H1 (cell line): ENCODE data around the gene SLC2A10. TPM values are rescaled to one million over a fixed set of nuclear protein-coding genes. Genes with fewer than 3 reads are reported as not detected.
A peak's percentile ranks its signal among the peaks of the same experiment; 100 is the strongest.

Source experiments
- CTCF ChIA-PET: fragments of 300-600 bp; sonication (Branson Sonifier 250); formaldehyde crosslinking; loops from one replicate; lab custom pipeline; 2021; ENCODE audit not compliant: partially characterized antibody; lab: Charles Lee
- POLR2A ChIA-PET: fragments of 300-600 bp; sonication (Branson Sonifier 250); formaldehyde crosslinking; loops from one replicate; lab custom pipeline; 2021; ENCODE audit warnings: inconsistent platforms; ENCODE audit not compliant: partially characterized antibody; lab: Charles Lee
- DNase-seq, 2 experiments: peaks; one replicate each; pipeline versions ENCODE4 v3.0.0 to v3.0.0-alpha.2; 2010 to 2022; ENCODE audit warnings: low spot score in 2 of 2, low read depth in 1 of 2, mixed read lengths in 1 of 2
- FAIRE-seq: peaks from 2 replicates; lab custom pipeline; 2011; peaks lifted over from hg19 to GRCh38; lab: Jason Lieb, UNC
- H2AFZ ChIP-seq: 2 replicates; pipeline ENCODE4 v1.8.1; 2012; ENCODE audit warnings: low read length, inconsistent platforms
- H2AK5ac ChIP-seq: 2 replicates; pipeline ENCODE4 v1.6.1; 2013; ENCODE audit warnings: low read depth, low read length
- H2BK120ac ChIP-seq: replicated peaks from 2 replicates; pipeline ENCODE3; 2013; ENCODE audit warnings: low read depth, low read length, inconsistent platforms
- H2BK12ac ChIP-seq: 2 replicates; pipeline ENCODE4 v1.6.1; 2013; ENCODE audit warnings: low read depth, low read length
- H2BK15ac ChIP-seq: 2 replicates; pipeline ENCODE4 v1.6.1; 2013; ENCODE audit warnings: low read length
- H2BK20ac ChIP-seq: 2 replicates; pipeline ENCODE4 v1.6.1; 2013; ENCODE audit warnings: low read length
- H2BK5ac ChIP-seq: 2 replicates; pipeline ENCODE4 v1.6.1; 2013; ENCODE audit warnings: low read depth, low read length
- H3K14ac ChIP-seq: 2 replicates; pipeline ENCODE4 v1.6.1; 2013; ENCODE audit warnings: inconsistent platforms; ENCODE audit not compliant: insufficient read length
- H3K18ac ChIP-seq: 2 replicates; pipeline ENCODE4 v1.6.1; 2013; ENCODE audit warnings: low read length; ENCODE audit errors: extremely low read depth
- H3K23ac ChIP-seq: 2 replicates; pipeline ENCODE4 v1.6.1; 2013; ENCODE audit warnings: inconsistent platforms; ENCODE audit not compliant: insufficient read length
- H3K23me2 ChIP-seq: 2 replicates; pipeline ENCODE4 v1.6.1; 2013; ENCODE audit warnings: low read depth, low read length
- H3K27ac ChIP-seq: 2 replicates; pipeline ENCODE4 v1.6.1; 2011; ENCODE audit warnings: low read depth, low read length, inconsistent platforms
- H3K27me3 ChIP-seq, 4 experiments: replicated peaks in 1 of 4; 1 replicate in 1 of 4; 2 replicates in 3 of 4; pipeline versions ENCODE4 v1.6.1 to v1.8.1; 2011 to 2013; ENCODE audit warnings: low read length in 3 of 4, mild to moderate bottlenecking in 3 of 4, inconsistent platforms in 2 of 4, mixed read lengths in 2 of 4, moderate library complexity in 1 of 4; ENCODE audit not compliant: control insufficient read depth in 3 of 4, insufficient read depth in 3 of 4; ENCODE audit errors: extremely low read depth in 1 of 4
- H3K36me3 ChIP-seq, 4 experiments: 2 replicates each; pipeline versions ENCODE4 v1.6.1 to v1.8.1; 2011 to 2013; ENCODE audit warnings: mild to moderate bottlenecking in 4 of 4, low read length in 3 of 4, moderate library complexity in 2 of 4, control low read depth in 1 of 4, inconsistent platforms in 1 of 4; ENCODE audit not compliant: insufficient read depth in 4 of 4, control insufficient read depth in 2 of 4
- H3K4ac ChIP-seq: replicated peaks from 2 replicates; pipeline ENCODE3; 2013; ENCODE audit warnings: low read length, low read depth, mixed read lengths, inconsistent platforms; ENCODE audit not compliant: insufficient read length
- H3K4me1 ChIP-seq, 4 experiments: replicated peaks in 1 of 4; 1 replicate in 1 of 4; 2 replicates in 3 of 4; pipeline versions ENCODE4 v1.6.1 to v1.8.1; 2011 to 2013; ENCODE audit warnings: low read length in 3 of 4, inconsistent platforms in 2 of 4, mixed read lengths in 1 of 4; ENCODE audit not compliant: insufficient read depth in 4 of 4, control insufficient read depth in 3 of 4
- H3K4me2 ChIP-seq, 2 experiments: 2 replicates each; pipeline versions ENCODE4 v1.6.1 to v1.8.1; 2011 to 2013; ENCODE audit warnings: low read depth in 2 of 2, low read length in 2 of 2, control low read depth in 1 of 2, inconsistent platforms in 1 of 2, mild to moderate bottlenecking in 1 of 2; ENCODE audit not compliant: insufficient read depth in 1 of 2
- H3K4me3 ChIP-seq, 4 experiments: fragments of 200-600, 300-600 bp in 1 of 4; sonication (generic), shearing (Covaris generic), sonication (Bioruptor Twin) in 1 of 4; 2 replicates each; pipeline versions ENCODE4 v1.5.1 to v1.8.1; 2011 to 2016; ENCODE audit warnings: low read length in 4 of 4, low read depth in 3 of 4, control low read depth in 2 of 4, inconsistent platforms in 2 of 4, mild to moderate bottlenecking in 2 of 4, mixed read lengths in 1 of 4, moderate library complexity in 1 of 4; ENCODE audit not compliant: insufficient read depth in 2 of 4; ENCODE audit errors: extremely low read depth in 1 of 4
- H3K56ac ChIP-seq: replicated peaks from 2 replicates; pipeline ENCODE3; 2013; ENCODE audit warnings: low read depth, mild to moderate bottlenecking, mixed read lengths, low read length, inconsistent platforms; ENCODE audit not compliant: insufficient read length
- H3K79me1 ChIP-seq: 2 replicates; pipeline ENCODE4 v1.6.1; 2013; ENCODE audit warnings: low read depth, low read length, control low read depth
- H3K79me2 ChIP-seq, 2 experiments: 2 replicates each; pipeline versions ENCODE4 v1.6.1 to v1.8.1; 2012 to 2013; ENCODE audit warnings: low read length in 2 of 2, mild to moderate bottlenecking in 2 of 2, inconsistent platforms in 1 of 2; ENCODE audit not compliant: insufficient read depth in 2 of 2, control insufficient read depth in 1 of 2
- H3K9ac ChIP-seq, 4 experiments: replicated peaks in 1 of 4; 1 replicate in 1 of 4; 2 replicates in 3 of 4; pipeline versions ENCODE4 v1.6.1 to v1.8.1; 2011 to 2013; ENCODE audit warnings: low read depth in 3 of 4, low read length in 3 of 4, control low read depth in 2 of 4, mild to moderate bottlenecking in 2 of 4, moderate library complexity in 2 of 4, inconsistent platforms in 1 of 4; ENCODE audit errors: extremely low read depth in 1 of 4
- H3K9me3 ChIP-seq, 2 experiments: 2 replicates each; pipeline versions ENCODE4 v1.6.1 to v1.8.1; 2012 to 2013; ENCODE audit warnings: mild to moderate bottlenecking in 2 of 2, moderate library complexity in 2 of 2, control low read depth in 1 of 2, inconsistent platforms in 1 of 2, low read depth in 1 of 2, low read length in 1 of 2, mixed read lengths in 1 of 2; ENCODE audit not compliant: insufficient read depth in 2 of 2
- H4K20me1 ChIP-seq, 2 experiments: replicated peaks in 1 of 2; 2 replicates each; pipeline versions ENCODE3 to v1.8.1; 2011 to 2013; ENCODE audit warnings: inconsistent platforms in 2 of 2, low read length in 2 of 2, mild to moderate bottlenecking in 1 of 2; ENCODE audit not compliant: insufficient read depth in 2 of 2, control insufficient read depth in 1 of 2
- H4K5ac ChIP-seq: 2 replicates; pipeline ENCODE4 v1.6.1; 2013; ENCODE audit warnings: low read length, low read depth, mixed read lengths, inconsistent platforms; ENCODE audit not compliant: insufficient read length
- H4K8ac ChIP-seq: 2 replicates; pipeline ENCODE4 v1.8.0; 2013; ENCODE audit warnings: mild to moderate bottlenecking, moderate library complexity, low read length, inconsistent platforms; ENCODE audit not compliant: insufficient read depth; ENCODE audit errors: extremely low read depth
- H4K91ac ChIP-seq: replicated peaks from 2 replicates; pipeline ENCODE3; 2013; ENCODE audit warnings: low read length, mixed read lengths, inconsistent platforms; ENCODE audit not compliant: insufficient read length
- BRCA1 ChIP-seq: IDR thresholded peaks from 2 replicates; pipeline ENCODE4 v1.6.1; 2012; ENCODE audit warnings: low read depth, low read length, improper control_type of control experiment
- KDM4A ChIP-seq: IDR thresholded peaks from one replicate; pipeline ENCODE4 v1.7.1; 2012; ENCODE audit warnings: low read depth, mild to moderate bottlenecking, moderate library complexity, low read length, inconsistent platforms; ENCODE audit not compliant: severe bottlenecking
- PHF8 ChIP-seq: fragments of 200-600 bp; sonication (generic); conservative IDR thresholded peaks from 2 replicates; pipeline ENCODE4 v1.7.1; 2012; ENCODE audit warnings: low read depth, mild to moderate bottlenecking, inconsistent platforms, low read length, moderate library complexity
- POLR2A ChIP-seq, 2 experiments: IDR thresholded peaks; 1 replicate in 1 of 2; 2 replicates in 1 of 2; pipeline ENCODE4 v1.6.1; 2011; ENCODE audit warnings: low read depth in 2 of 2, low read length in 2 of 2, mild to moderate bottlenecking in 2 of 2; ENCODE audit errors: control extremely low read depth in 1 of 2
- WGBS, 2 experiments: shearing (Covaris generic) in 1 of 2; methylation state at CpG; one replicate each; pipeline versions ENCODE4 v1.1.6 to v1.1.7; 2013 to 2015; ENCODE audit warnings: low lambda C conversion rate in 2 of 2, mixed read lengths in 2 of 2, inconsistent platforms in 1 of 2, low coverage in 1 of 2, missing lambda C conversion rate in 1 of 2; ENCODE audit not compliant: insufficient replicate concordance in 2 of 2, insufficient coverage in 1 of 2, insufficient read length in 1 of 2; ENCODE audit errors: extremely low coverage in 1 of 2, missing lambda C conversion rate in 1 of 2; 5-methylcytosine and 5-hydroxymethylcytosine counted together
- polyA plus RNA-seq, 7 experiments: library from polyadenylated mRNA; depleted of rRNA in 3 of 7; stranded (reverse) in 5 of 7; unstranded in 2 of 7; fragments of >200 nt in 5 of 7; fragments of 200-250 nt in 2 of 7; gene quantifications; 1 replicate in 5 of 7; 2 replicates in 1 of 7; 4 replicates in 1 of 7; pipeline versions ENCODE4 v1.2.1 to v1.2.3, GENCODE V29; 2011 to 2013; ENCODE audit warnings: missing spikeins in 2 of 7, mixed read lengths in 2 of 7
- total RNA-seq: library from RNA; stranded (reverse); fragmentation: NEBNext Ultra II Directional; extraction: Animal tissue kit (Norgen Biotek cat#: 25700); gene quantifications from 2 replicates; pipeline ENCODE4 v1.2.1, GENCODE V29; 2021
- TF ChIP-seq, protein P1 (sequence below), 3 experiments: IDR thresholded peaks; 1 replicate in 2 of 3; 2 replicates in 1 of 3; pipeline versions ENCODE4 v1.5.1 to v1.6.1; 2011; ENCODE audit warnings: low read length in 3 of 3, mild to moderate bottlenecking in 3 of 3, inconsistent platforms in 2 of 3, low read depth in 1 of 3, moderate library complexity in 1 of 3; ENCODE audit not compliant: insufficient read depth in 1 of 3; ENCODE audit errors: control extremely low read depth in 1 of 3
- TF ChIP-seq, protein P2 (sequence below): IDR thresholded peaks from 2 replicates; pipeline ENCODE4 v1.6.1; 2011; ENCODE audit warnings: low read length, improper control_type of control experiment

SLC2A10 gene
- total and polyA plus RNA-seq, 2 of the 8 experiments (the other 6 are each of a cell fraction or from before 2014, with no cell fraction given) = 9.0 to 9.7 TPM

DNA sequence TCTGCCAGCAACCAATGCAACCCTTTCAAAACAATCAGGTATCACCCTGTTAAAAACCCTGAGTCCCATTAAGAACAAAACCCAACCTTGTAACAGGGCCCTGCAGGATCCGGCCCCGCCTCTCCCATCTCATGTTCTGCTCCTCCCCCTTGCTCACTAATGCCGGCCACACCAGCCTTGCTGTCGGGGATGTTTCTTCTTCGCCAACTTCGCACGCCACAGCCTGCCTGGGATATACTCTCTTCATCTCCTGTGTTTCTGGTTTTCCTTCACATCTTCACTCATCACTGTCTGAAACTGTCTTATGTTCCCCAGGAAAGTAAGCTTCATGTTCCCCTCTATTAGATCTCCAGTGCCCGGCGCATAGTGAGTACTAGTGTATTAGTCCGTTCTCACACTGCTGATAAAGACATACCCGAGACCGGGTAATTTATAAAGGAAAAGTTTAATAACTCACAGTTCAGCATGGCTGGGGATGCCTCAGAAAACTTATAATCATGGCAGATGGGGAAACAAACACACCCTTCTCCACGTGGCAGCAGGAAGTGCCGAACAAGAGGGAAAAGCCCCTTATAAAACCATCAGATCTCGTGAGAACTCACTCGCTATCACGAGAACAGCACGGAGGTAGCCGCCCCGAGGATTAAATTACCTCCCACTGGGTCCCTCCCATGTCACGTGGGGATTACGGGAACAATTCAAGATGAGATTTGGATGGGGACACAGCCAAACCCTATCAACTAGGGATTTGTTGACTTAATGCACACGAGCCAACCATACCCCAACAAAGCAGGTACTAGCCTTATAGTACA is 25.3 kb upstream of the SLC2A10 start:
- no peaks in the 10 kb centered on the region for H3K27me3 ChIP-seq
- peak overlapping the region; percentile 76 for H3K27ac ChIP-seq
- peak overlapping the region; percentile 70 to 97 for H3K4me2 ChIP-seq
- no peak overlapping the region for H4K8ac ChIP-seq
- peaks cover 10 to 74% of the 10 kb centered on the region in 2 experiments for H3K79me2 ChIP-seq
- H2BK5ac ChIP-seq = peak overlapping the region; percentile 46
- H3K23ac ChIP-seq = no peak overlapping the region
- H3K9ac ChIP-seq = peak overlapping the region in 3 of 4 experiments; percentile 65 to 96 (median 74); a peak in 6 of 7 replicates
- H3K14ac ChIP-seq = no peak overlapping the region
- no peak overlapping the region for H2BK15ac ChIP-seq
- FAIRE-seq (no peak), DNase-seq (peak in 1 of 2 experiments; percentile 79)
- CTCF ChIA-PET = interaction anchor here (1.2 to 3.2 kb wide), 6 partner anchors 13 to 135 kb away, joined by 4 to 13 read pairs (median 8); partner anchors contain the start of gene OCSTAMP
- no peak overlapping the region; the same call in 1 of the 2 replicates for H2AK5ac ChIP-seq
- 20% methylated on average over 23 of the region's 23 CpGs; no CpG with 5 or more reads in 1 of the 2 experiments for WGBS, 2 experiments
- peaks cover 14 to 28% (median 17%) of the 10 kb centered on the region in 4 experiments for H3K4me1 ChIP-seq
- H3K79me1 ChIP-seq = peaks cover 8% of the 10 kb centered on the region; the same call in 1 of the 2 replicates
- H3K23me2 ChIP-seq = peaks cover 8% of the 10 kb centered on the region
- H2BK12ac ChIP-seq = peak overlapping the region; percentile 53; the same call in 1 of the 2 replicates
- no peak overlapping the region for H2AFZ ChIP-seq
- no peaks in the 10 kb centered on the region for H3K9me3 ChIP-seq
- H3K4ac ChIP-seq = no peak overlapping the region
- no peak overlapping the region for H2BK120ac ChIP-seq
- H3K56ac ChIP-seq = no peak overlapping the region
- POLR2A ChIA-PET = interaction anchor here (0.6 to 5.7 kb wide), 25 partner anchors 9 to 226 kb away, joined by 3 to 36 read pairs (median 4); partner anchors contain the start of gene ZNF334
- H3K4me3 ChIP-seq = peak overlapping the region; percentile 36 to 81 (median 55)
- no peak overlapping the region for H2BK20ac ChIP-seq
- peaks cover 0 to 3% of the 10 kb centered on the region in 2 experiments for H4K20me1 ChIP-seq
- peak overlapping the region; percentile 25 for H4K91ac ChIP-seq
- peaks cover 2 to 33% (median 14%) of the 10 kb centered on the region in 4 experiments; a peak in 7 of 8 replicates for H3K36me3 ChIP-seq
- peak overlapping the region; percentile 55; the same call in 1 of the 2 replicates for H3K18ac ChIP-seq
- no peak overlapping the region for H4K5ac ChIP-seq
- TF ChIP-seq BRCA1 (peak; percentile 87), PHF8 (no peak; the same call in none of the 2 replicates), POLR2A (IDR thresholded peaks at IDR 0.05; ENCODE audit: control extremely low read depth in 1 of 2, low read depth in 2 of 2, low read length in 2 of 2) (peak; percentile 76 to 84), KDM4A (peak; percentile 45)
- TF ChIP-seq, protein P1, sequence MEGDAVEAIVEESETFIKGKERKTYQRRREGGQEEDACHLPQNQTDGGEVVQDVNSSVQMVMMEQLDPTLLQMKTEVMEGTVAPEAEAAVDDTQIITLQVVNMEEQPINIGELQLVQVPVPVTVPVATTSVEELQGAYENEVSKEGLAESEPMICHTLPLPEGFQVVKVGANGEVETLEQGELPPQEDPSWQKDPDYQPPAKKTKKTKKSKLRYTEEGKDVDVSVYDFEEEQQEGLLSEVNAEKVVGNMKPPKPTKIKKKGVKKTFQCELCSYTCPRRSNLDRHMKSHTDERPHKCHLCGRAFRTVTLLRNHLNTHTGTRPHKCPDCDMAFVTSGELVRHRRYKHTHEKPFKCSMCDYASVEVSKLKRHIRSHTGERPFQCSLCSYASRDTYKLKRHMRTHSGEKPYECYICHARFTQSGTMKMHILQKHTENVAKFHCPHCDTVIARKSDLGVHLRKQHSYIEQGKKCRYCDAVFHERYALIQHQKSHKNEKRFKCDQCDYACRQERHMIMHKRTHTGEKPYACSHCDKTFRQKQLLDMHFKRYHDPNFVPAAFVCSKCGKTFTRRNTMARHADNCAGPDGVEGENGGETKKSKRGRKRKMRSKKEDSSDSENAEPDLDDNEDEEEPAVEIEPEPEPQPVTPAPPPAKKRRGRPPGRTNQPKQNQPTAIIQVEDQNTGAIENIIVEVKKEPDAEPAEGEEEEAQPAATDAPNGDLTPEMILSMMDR (IDR thresholded peaks at IDR 0.05; ENCODE audit: control extremely low read depth in 1 of 3, insufficient read depth in 1 of 3, low read depth in 1 of 3, low read length in 3 of 3) = no peak
- TF ChIP-seq, protein P2, sequence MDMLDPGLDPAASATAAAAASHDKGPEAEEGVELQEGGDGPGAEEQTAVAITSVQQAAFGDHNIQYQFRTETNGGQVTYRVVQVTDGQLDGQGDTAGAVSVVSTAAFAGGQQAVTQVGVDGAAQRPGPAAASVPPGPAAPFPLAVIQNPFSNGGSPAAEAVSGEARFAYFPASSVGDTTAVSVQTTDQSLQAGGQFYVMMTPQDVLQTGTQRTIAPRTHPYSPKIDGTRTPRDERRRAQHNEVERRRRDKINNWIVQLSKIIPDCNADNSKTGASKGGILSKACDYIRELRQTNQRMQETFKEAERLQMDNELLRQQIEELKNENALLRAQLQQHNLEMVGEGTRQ = peak; percentile 75
